ENCODE data around the gene PKM.
A peak's percentile ranks its signal among the peaks of the same experiment; 100 is the strongest.

PKM gene

DNA sequence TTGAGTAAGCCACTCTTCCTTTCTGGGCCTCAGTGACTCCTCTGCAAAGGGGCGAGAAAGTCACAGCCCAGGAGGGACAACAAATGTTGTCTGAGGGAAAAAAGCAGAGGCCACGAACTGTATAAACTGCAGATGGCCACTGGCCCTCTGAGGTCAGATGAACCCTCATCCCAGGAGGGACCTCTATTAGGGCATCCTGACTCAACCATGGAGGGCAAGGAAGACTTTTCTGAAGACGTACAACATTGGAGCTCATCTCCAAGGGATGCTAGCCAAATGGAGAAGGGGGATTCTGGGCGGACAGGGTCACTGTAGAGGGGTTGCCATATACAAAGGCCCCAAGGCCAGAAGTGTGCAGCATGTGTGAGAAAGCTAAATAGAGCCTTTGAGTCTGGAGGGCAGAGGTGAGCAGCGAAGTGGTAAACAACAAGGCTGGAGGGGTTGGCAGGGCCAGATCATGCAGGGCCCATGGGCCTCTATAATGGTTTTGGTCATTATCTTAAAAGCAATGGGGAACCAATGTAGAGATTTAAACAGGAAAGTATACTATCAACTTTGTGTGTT lies 50.1 kb downstream of the PKM start:
- DNase-seq (ENCODE audit: low read depth in 2 of 2), result no peak
- TF ChIP-seq CTCF (IDR thresholded peaks at IDR 0.05; ENCODE audit: low read depth, low read length), result no peak
- H3K4me3 ChIP-seq (replicated peaks in 1 of 2; ENCODE audit: low read depth in 2 of 2, low read length in 2 of 2), result no peak overlapping the region

DNA sequence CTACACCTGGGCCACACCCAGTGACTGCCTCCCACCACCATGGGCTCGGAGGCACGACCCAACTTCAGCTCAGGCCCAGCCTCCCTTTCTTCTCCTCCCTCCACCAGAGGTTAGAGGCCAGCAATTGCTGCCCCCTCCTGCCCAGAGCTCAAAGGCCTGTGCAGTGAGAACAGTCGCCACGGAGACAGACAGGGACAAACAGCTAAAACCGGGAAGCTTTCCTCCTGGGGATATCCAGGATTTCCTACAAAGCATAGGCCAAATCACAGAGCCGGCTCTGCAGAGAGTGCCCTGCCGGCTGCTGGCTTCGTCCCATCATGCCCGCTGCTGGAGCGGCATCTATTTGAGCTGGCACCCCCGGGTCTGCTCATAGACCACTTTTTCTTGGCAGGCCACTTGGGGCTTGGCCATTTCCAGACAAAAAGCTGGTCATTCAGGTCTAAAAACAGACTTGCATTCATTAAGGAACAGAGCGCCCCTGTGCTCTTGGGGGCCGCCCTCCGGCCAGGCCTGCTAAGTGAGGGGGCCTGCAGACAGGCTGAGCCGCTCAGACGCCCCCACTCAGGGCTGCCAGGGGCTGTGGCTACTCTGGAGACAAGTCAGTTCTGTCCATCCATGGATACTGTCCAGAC lies 50.9 kb downstream of the PKM start:
- no peak overlapping the region for H3K4me3 ChIP-seq (replicated peaks in 1 of 2; ENCODE audit: low read depth in 2 of 2, low read length in 2 of 2)
- TF ChIP-seq CTCF (IDR thresholded peaks at IDR 0.05; ENCODE audit: low read depth, low read length), result no peak
- DNase-seq (ENCODE audit: low read depth in 2 of 2), result peak; percentile 24 to 47

DNA sequence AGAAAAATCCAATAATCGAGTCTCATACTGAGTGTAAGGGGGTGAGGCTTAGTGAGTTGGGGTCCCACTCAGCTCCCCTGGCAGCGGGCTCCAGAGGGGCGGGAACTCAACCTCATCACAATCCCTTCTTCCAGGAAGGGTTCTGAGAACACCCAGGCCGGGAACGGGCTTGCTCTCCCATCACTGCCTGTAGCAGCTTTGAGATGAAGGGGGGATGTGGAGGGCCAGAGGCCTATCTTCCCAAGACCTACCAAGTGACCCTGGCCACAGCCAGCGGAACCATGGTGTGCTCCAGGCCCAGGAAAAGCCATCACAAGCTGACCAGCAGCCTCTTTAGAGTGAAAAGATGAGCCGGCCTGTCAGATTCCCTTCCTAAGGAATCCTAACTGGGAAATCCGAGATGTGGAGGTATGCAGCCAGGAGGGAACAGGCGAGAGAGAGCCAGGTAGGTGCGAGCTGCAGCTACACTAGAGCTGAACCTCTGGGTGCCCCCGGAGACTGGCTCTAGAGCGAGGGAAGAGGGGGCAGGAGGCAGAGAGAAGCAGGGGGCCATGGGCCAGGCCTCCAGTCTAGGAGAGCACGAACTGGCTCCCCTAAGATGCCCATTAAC lies 51.9 kb downstream of the PKM start:
- no peak for TF ChIP-seq CTCF (IDR thresholded peaks at IDR 0.05; ENCODE audit: low read depth, low read length)
- no peak for DNase-seq (ENCODE audit: low read depth in 2 of 2)
- H3K4me3 ChIP-seq (replicated peaks in 1 of 2; ENCODE audit: low read depth in 2 of 2, low read length in 2 of 2), result no peak overlapping the region

- H3K4me3 ChIP-seq (replicated peaks in 1 of 2; ENCODE audit: low read depth in 2 of 2, low read length in 2 of 2), result no peak overlapping the region
- no peak for TF ChIP-seq CTCF (IDR thresholded peaks at IDR 0.05; ENCODE audit: low read depth, low read length)
- DNase-seq (ENCODE audit: low read depth in 2 of 2), result no peak
Measured at GRCh38 chr15:72176743-72177142, 54.2 kb downstream of the PKM start.

DNA sequence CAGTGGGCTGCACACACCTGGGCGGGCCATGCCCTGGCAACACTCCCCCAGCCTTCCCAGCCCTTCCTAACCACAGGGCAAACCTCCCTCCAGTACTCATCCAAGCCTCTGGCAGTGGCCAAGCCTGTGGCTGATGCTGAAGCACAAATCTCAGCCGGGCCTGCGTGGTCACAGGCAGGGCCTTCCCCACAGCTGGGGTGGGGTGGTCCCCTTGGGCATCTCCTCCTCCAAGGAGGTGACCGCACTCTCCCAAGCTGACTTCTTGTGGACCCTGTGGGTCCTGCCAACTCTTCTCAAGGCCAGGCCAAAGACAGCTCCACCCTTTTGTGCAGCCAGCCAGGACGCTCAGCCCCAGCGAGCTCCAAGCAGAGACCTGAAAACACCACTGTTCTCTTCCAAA lies 54.8 kb downstream of the PKM start:
- DNase-seq (ENCODE audit: low read depth in 2 of 2), result no peak
- no peak overlapping the region for H3K4me3 ChIP-seq (replicated peaks in 1 of 2; ENCODE audit: low read depth in 2 of 2, low read length in 2 of 2)
- no peak for TF ChIP-seq CTCF (IDR thresholded peaks at IDR 0.05; ENCODE audit: low read depth, low read length)

GRCh38 chr15:72175186-72176044 lies 55.6 kb downstream of the PKM start:
- TF ChIP-seq CTCF (IDR thresholded peaks at IDR 0.05; ENCODE audit: low read depth, low read length), result no peak
- no peak overlapping the region for H3K4me3 ChIP-seq (replicated peaks in 1 of 2; ENCODE audit: low read depth in 2 of 2, low read length in 2 of 2)
- DNase-seq (ENCODE audit: low read depth in 2 of 2), result no peak

All from cardiac fibroblast (primary cell).